HS-5 (cell line): ENCODE measurements around the gene DNAH10.

Source experiments
- DNase-seq: peaks from one replicate; pipeline ENCODE4 v3.0.0-alpha.2; 2012; ENCODE audit warnings: low read depth

The DNAH10 gene

DNA sequence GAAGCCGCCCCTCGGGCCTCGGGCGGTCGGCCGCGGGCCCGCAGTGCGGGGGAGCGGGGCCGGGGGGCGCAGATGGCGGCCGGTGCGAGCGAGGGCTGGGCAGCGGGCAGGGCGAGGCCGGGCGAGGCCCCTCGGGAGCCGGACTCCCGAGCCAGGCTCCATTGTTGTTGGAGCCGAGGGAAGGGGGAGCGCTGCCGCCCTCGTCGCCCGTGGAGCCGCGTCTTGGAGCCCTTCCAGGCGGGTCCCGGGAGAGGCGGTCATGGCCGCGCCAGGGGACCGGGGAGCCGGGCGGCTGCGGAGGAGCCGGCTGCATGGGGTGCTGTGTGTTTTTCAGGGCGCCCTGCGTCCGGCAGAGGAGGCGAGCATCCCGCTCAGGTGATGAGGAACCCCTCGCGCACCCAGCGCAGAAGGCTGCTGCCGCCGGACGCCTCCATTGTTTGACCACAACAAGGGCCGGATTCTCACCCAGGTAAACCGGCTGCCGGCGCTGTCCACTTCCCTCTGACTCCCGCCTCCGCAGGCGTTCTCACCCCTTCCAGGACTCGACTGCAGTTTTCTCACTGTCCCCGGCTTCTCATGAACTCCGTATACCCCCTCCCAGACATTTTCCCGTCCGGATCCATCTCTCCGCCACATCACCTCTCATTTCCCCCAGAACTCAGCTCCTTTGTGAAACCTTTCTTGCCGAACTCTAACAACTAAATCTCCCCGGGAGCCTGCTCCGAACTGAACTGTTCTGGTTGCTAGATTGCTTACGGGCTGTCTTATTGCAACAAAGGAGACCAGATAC, 211.6 kb downstream of the DNAH10 start:
- DNase-seq = no peak

- DNase-seq = no peak
Measured at GRCh38 chr12:123976227-123976826, 214.2 kb downstream of the DNAH10 start.

DNA sequence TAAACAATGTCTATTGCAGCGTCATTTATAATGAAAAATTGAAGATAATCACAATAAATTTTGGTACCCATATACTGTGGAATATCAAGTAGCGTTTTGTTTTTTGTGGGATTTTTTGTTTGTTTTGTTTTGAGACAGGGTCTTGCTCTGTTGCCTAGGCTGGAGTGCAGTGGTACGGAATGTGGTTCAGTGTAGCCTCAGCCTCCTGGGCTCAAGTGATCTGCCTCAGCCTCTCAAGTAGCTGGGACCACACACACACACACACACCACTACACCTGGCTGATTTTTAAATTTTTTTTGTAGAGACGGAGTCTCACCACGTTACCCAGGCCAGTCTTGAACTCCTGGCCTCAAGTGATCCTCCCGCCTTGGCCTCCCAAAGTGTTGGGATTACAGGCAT, 217.5 kb downstream of the DNAH10 start:
- no peak for DNase-seq

DNA sequence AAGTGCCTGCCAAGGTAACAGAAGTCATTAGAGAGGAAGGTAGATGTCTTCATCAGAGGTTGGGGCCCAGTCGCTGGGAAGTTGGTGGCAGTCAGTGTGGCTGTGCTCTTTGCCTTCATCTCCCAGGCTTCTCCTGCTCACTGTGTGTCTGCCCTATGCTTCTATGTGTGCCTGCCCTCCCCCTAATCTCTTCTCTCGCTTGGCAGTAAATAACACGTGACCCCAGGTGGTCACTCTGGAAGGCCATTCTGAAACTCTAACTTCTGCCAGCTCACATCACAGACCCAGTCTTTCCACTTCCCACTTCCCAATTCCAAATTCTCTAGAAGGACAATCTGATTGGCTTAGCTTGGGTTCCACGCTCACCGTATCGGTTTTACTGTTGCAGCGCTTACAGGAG, 220.2 kb downstream of the DNAH10 start:
- no peak for DNase-seq

DNA sequence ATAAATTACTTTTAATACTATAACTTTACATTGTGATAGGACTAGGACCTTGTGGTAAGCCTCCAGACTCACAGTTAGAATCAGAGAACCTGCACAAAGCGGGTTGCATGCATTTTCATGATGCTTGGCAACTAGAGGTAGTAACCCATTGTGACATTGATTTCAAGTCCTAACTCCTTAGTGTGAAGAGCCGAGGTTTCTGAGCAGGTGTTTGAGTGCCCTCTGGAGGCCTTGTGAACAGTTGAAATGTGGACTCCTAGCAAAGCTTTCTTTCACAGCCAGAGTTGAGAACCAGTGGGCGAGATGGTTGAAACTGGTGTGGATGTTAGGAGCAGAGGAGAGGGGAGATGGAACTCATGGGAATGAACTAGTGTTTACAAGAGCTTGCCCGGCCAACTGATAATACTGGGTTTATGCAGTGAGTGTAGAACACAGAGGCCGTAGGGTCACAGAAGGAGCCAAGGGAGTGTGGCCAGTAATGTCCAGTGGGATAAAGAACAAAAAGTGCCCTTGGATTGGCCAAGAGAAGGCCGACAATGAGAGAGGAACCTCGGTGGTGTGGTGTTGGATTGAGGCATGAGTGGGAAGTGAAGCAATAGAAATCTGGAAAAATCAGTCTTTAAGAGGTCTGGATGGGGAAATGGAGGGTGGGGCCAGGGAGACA, 221.9 kb downstream of the DNAH10 start:
- DNase-seq = no peak

DNA sequence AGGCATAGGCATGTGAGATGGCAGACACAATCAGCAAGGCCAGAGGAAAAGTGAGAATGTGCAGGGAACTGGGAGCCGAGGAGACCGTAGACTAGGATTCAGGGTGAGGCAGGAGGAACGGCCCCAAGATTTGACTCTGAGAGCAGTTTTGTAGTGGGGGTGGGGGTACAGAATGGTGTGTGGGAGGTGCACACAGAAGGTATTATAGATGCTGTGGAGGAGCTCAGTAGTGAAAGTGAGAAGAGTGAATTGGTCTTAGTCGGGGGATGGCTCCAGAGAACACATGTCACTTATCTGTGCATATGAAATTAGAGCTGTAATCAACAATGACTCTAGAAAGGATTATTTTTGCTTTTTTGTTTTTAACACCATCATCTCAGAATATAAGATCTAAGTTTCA, 222.8 kb downstream of the DNAH10 start:
- no peak for DNase-seq
